HUES48 (cell line): ENCODE results near the gene APOL3.
"Not testable (repeated sequence)": the region's sequence is repeated elsewhere in the genome, so short reads cannot be mapped to it uniquely, and the experiment has no call there.

Source experiments
- H3K27ac ChIP-seq: one replicate; pipeline ENCODE4 v1.7.0; 2013; ENCODE audit warnings: low read depth, low read length, inconsistent platforms
- H3K27me3 ChIP-seq: 2 replicates; pipeline ENCODE4 v1.6.1; 2013; ENCODE audit warnings: mild to moderate bottlenecking, low read length; ENCODE audit not compliant: control insufficient read depth, insufficient read depth
- H3K36me3 ChIP-seq: 2 replicates; pipeline ENCODE4 v1.6.1; 2013; ENCODE audit warnings: low read length; ENCODE audit not compliant: control insufficient read depth, insufficient read depth
- H3K4me1 ChIP-seq: 2 replicates; pipeline ENCODE4 v1.6.1; 2013; ENCODE audit warnings: mild to moderate bottlenecking, low read length; ENCODE audit not compliant: control insufficient read depth, insufficient read depth
- H3K4me3 ChIP-seq: 2 replicates; pipeline ENCODE4 v1.5.1; 2013; ENCODE audit warnings: mild to moderate bottlenecking, low read depth, low read length
- H3K9ac ChIP-seq: 2 replicates; pipeline ENCODE4 v1.6.1; 2013; ENCODE audit warnings: mild to moderate bottlenecking, low read depth, low read length, moderate library complexity
- H3K9me3 ChIP-seq: 2 replicates; pipeline ENCODE4 v1.6.1; 2013; ENCODE audit warnings: low read length; ENCODE audit not compliant: control insufficient read depth, insufficient read depth

Gene APOL3

GRCh38 chr22:36100134-36100824, 60.3 kb downstream of the APOL3 start:
- no peak overlapping the region for H3K4me3 ChIP-seq
- no peak overlapping the region for H3K9ac ChIP-seq
- H3K27ac ChIP-seq: no peak overlapping the region
- 0 out of 2 replicates have a peak, but pooled peaks cover 3% of the 10 kb centered on the region for H3K9me3 ChIP-seq
- no peaks in the 10 kb centered on the region for H3K4me1 ChIP-seq
- H3K36me3 ChIP-seq: no peaks in the 10 kb centered on the region
- no peaks in the 10 kb centered on the region for H3K27me3 ChIP-seq

GRCh38 chr22:36099561-36099960, 61.0 kb downstream of the APOL3 start:
- H3K9ac ChIP-seq, H3K4me1 ChIP-seq, H3K27me3 ChIP-seq, H3K4me3 ChIP-seq, H3K36me3 ChIP-seq, H3K9me3 ChIP-seq, H3K27ac ChIP-seq: not testable (repeated sequence)

GRCh38 chr22:36097880-36098279, 62.7 kb downstream of the APOL3 start:
- H3K27ac ChIP-seq: no peak overlapping the region
- H3K27me3 ChIP-seq: no peaks in the 10 kb centered on the region
- H3K9me3 ChIP-seq: 0 out of 2 replicates have a peak, but pooled peaks cover 3% of the 10 kb centered on the region

GRCh38 chr22:36090772-36091171, 69.8 kb downstream of the APOL3 start:
- H3K4me1 ChIP-seq, H3K4me3 ChIP-seq, H3K36me3 ChIP-seq, H3K27ac ChIP-seq, H3K9me3 ChIP-seq, H3K27me3 ChIP-seq, H3K9ac ChIP-seq: not testable (repeated sequence)

More at GRCh38 chr22:36097880-36098279, 62.7 kb downstream of the APOL3 start:
- Histone ChIP-seq H3K4me3 (no peak overlapping the region), H3K9ac (no peak overlapping the region), H3K36me3 (no peaks in the 10 kb centered on the region), H3K4me1 (no peaks in the 10 kb centered on the region)
